ENCODE measurements around the gene CALCA.

Gene CALCA

GRCh38 chr11:14934641-14935351, 37.4 kb downstream of the CALCA start:
- intact Hi-C loops (cut with DNase I; ENCODE audit: low total_unique reads) = no loop called here
- Histone ChIP-seq H3K36me3 (no peaks in the 10 kb centered on the region), H3K4me3 (no peak overlapping the region), H3K9me3 (no peaks in the 10 kb centered on the region), H3K27me3 (no peaks in the 10 kb centered on the region), H3K4me1 (no peaks in the 10 kb centered on the region), H3K27ac (no peak overlapping the region)
- no peak for DNase-seq
- TF ChIP-seq CTCF (IDR thresholded peaks at IDR 0.05) = no peak

- no peak for DNase-seq
- no peak overlapping the region for H3K4me3 ChIP-seq
- intact Hi-C loops (cut with DNase I; ENCODE audit: low total_unique reads) = no loop called here
- peaks cover 0 to 6% (median 0%) of the 10 kb centered on the region in 3 donors for H3K9me3 ChIP-seq
- H3K36me3 ChIP-seq = no peaks in the 10 kb centered on the region
- H3K4me1 ChIP-seq = no peaks in the 10 kb centered on the region
- no peak overlapping the region for H3K27ac ChIP-seq
- H3K27me3 ChIP-seq = no peaks in the 10 kb centered on the region
- no peak for TF ChIP-seq CTCF (IDR thresholded peaks at IDR 0.05)
These were observed 39.7 kb downstream of the CALCA start for GRCh38 chr11:14932447-14932846.

- H3K36me3 ChIP-seq = no peaks in the 10 kb centered on the region
- H3K9me3 ChIP-seq = peaks cover 0 to 6% (median 0%) of the 10 kb centered on the region in 3 donors
- intact Hi-C loops (cut with DNase I; ENCODE audit: low total_unique reads) = no loop called here
- no peak for DNase-seq
- H3K4me3 ChIP-seq = no peak overlapping the region
- TF ChIP-seq CTCF (IDR thresholded peaks at IDR 0.05) = no peak
- H3K27ac ChIP-seq = no peak overlapping the region
- H3K4me1 ChIP-seq = no peaks in the 10 kb centered on the region
- no peaks in the 10 kb centered on the region for H3K27me3 ChIP-seq
These were observed 41.8 kb downstream of the CALCA start for GRCh38 chr11:14930369-14930768.

- no peak overlapping the region for H3K4me3 ChIP-seq
- no peaks in the 10 kb centered on the region for H3K4me1 ChIP-seq
- H3K27me3 ChIP-seq = peaks cover 0 to 3% of the 10 kb centered on the region in 2 donors
- peaks cover 0 to 6% (median 0%) of the 10 kb centered on the region in 3 donors for H3K9me3 ChIP-seq
- intact Hi-C loops (cut with DNase I; ENCODE audit: low total_unique reads) = no loop called here
- H3K36me3 ChIP-seq = no peaks in the 10 kb centered on the region
- no peak for TF ChIP-seq CTCF (IDR thresholded peaks at IDR 0.05)
- no peak overlapping the region for H3K27ac ChIP-seq
- DNase-seq = no peak
These were observed 45.0 kb downstream of the CALCA start for GRCh38 chr11:14927146-14927545.

GRCh38 chr11:14924318-14924717, 47.8 kb downstream of the CALCA start:
- no peaks in the 10 kb centered on the region for H3K36me3 ChIP-seq
- intact Hi-C loops (cut with DNase I; ENCODE audit: low total_unique reads) = no loop called here
- DNase-seq = no peak
- no peak for TF ChIP-seq CTCF (IDR thresholded peaks at IDR 0.05)
- no peaks in the 10 kb centered on the region for H3K4me1 ChIP-seq
- H3K27ac ChIP-seq = no peak overlapping the region
- H3K27me3 ChIP-seq = peaks cover 0 to 3% of the 10 kb centered on the region in 2 donors
- no peak overlapping the region for H3K4me3 ChIP-seq
- H3K9me3 ChIP-seq = peaks cover 0 to 6% (median 0%) of the 10 kb centered on the region in 3 donors

Measured in tibial artery (tissue), 4 donors.